RWPE2 (cell line): Measurements from ENCODE around the gene TMPRSS3.

Source experiments
- ATAC-seq: fragments of 200-7000 bp; cut with Tn5 transposase; 3 replicates; pipeline ENCODE4 v1.9.1; 2021; ENCODE audit warnings: low read depth
- DNase-seq: peaks from one replicate; pipeline ENCODE4 v3.0.0-alpha.2; 2020; ENCODE audit warnings: low spot score
- H3K27ac ChIP-seq: fragments of 450-650 bp; 2 replicates; pipeline ENCODE4 v1.5.1; 2017; ENCODE audit warnings: mild to moderate bottlenecking; ENCODE audit not compliant: poor library complexity, severe bottlenecking
- H3K27me3 ChIP-seq: fragments of 250-450 bp; sonication (Bioruptor Pico); 2 replicates; pipeline ENCODE4 v1.5.1; 2021; ENCODE audit warnings: mild to moderate bottlenecking, moderate library complexity; ENCODE audit not compliant: insufficient read depth, poor library complexity, severe bottlenecking
- H3K36me3 ChIP-seq: fragments of 250-450 bp; sonication (Bioruptor Pico); 2 replicates; pipeline ENCODE4 v1.5.1; 2020; ENCODE audit warnings: low read depth, mild to moderate bottlenecking, moderate library complexity
- H3K4me1 ChIP-seq: fragments of 250-450 bp; sonication (Bioruptor Pico); 2 replicates; pipeline ENCODE4 v1.5.1; 2021; ENCODE audit warnings: mild to moderate bottlenecking, moderate library complexity; ENCODE audit not compliant: insufficient read depth, poor library complexity, severe bottlenecking
- H3K4me3 ChIP-seq: fragments of 250-450 bp; sonication (Bioruptor Pico); 2 replicates; pipeline ENCODE4 v1.5.1; 2021; ENCODE audit warnings: mild to moderate bottlenecking, moderate library complexity; ENCODE audit not compliant: severe bottlenecking
- H3K9me3 ChIP-seq: fragments of 250-450 bp; sonication (Bioruptor Pico); 2 replicates; pipeline ENCODE4 v1.5.1; 2021; ENCODE audit warnings: mild to moderate bottlenecking, moderate library complexity; ENCODE audit not compliant: severe bottlenecking
- TF ChIP-seq, protein P1 (sequence below): fragments of 450-650 bp; IDR thresholded peaks from one replicate; pipeline ENCODE4 v1.5.1; 2017; ENCODE audit warnings: mild to moderate bottlenecking, moderate library complexity; ENCODE audit not compliant: poor library complexity, severe bottlenecking

The TMPRSS3 gene

DNA sequence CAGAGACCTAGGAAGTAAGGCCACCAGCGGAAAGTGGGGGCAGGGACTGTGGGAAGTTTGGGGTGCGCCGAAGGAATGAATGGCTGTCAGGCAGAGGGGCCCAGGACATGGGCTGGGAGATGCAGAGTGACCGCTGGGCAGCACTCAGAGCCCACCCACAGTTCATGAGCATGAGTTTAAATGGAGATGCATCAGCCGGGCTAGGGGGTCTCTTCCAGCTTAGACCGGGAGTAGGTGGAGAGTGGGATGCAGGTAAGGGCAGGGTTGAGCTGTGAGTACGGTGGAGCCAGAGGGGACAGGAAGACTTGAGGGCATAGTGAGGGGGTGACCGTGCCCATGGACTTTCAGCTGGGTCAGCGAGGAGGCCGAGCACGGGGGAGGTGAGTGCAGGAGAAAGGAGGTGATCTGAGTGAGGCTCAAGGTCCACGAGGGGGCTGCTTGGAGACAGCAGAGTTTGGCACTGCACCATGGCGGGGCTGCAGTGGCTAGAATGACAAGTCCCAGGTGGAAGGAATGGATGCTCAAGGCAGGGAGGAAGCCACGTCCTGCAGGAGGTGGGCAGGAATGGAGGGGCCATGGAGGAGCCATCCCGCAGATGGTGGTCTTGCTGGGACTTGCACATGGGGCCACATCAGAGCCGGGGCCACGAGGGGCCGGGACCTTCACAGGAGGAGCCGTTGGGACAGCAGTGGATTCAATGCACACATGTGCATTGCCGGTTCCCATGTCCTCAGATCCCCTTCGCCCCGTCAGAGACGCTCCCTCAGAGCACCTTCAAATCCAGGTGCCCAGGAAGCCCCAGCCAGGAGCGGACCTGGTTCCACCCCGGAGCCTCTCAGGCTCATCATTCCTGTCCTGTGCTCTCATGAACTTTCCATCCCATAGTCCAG, 42.7 kb upstream of the TMPRSS3 start:
- DNase-seq (no peak), ATAC-seq (no peak)
- no peaks in the 10 kb centered on the region for H3K9me3 ChIP-seq
- TF ChIP-seq, protein P1, sequence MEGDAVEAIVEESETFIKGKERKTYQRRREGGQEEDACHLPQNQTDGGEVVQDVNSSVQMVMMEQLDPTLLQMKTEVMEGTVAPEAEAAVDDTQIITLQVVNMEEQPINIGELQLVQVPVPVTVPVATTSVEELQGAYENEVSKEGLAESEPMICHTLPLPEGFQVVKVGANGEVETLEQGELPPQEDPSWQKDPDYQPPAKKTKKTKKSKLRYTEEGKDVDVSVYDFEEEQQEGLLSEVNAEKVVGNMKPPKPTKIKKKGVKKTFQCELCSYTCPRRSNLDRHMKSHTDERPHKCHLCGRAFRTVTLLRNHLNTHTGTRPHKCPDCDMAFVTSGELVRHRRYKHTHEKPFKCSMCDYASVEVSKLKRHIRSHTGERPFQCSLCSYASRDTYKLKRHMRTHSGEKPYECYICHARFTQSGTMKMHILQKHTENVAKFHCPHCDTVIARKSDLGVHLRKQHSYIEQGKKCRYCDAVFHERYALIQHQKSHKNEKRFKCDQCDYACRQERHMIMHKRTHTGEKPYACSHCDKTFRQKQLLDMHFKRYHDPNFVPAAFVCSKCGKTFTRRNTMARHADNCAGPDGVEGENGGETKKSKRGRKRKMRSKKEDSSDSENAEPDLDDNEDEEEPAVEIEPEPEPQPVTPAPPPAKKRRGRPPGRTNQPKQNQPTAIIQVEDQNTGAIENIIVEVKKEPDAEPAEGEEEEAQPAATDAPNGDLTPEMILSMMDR = no peak
- no peak overlapping the region for H3K27ac ChIP-seq
- H3K4me3 ChIP-seq = no peak overlapping the region
- H3K36me3 ChIP-seq = no peaks in the 10 kb centered on the region
- no peaks in the 10 kb centered on the region for H3K27me3 ChIP-seq
- H3K4me1 ChIP-seq = no peaks in the 10 kb centered on the region

DNA sequence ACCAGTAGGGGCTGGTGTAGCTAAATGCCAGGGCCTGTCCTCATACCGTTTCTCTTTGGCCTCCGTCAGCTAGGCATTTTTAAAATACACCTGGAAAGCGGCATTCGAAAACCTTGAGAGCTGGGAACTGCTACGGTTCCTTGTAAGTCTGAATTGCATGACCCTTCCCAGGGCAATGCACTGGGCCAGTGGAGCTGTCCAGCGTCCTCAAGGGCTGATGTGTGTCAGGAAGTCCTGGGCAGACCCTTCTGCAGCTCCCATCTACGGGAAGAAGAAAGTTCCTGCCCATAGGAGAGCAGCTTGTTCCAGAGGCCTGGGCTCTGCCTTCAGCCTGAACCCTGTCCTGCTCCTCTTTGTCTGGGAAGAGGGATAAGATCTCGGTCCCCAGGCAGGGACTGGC, 41.9 kb upstream of the TMPRSS3 start:
- H3K36me3 ChIP-seq = no peaks in the 10 kb centered on the region
- TF ChIP-seq, protein P1 = no peak
- H3K27ac ChIP-seq = no peak overlapping the region
- no peak for DNase-seq
- H3K4me1 ChIP-seq = no peaks in the 10 kb centered on the region
- no peak; the same call in 2 of the 3 replicates for ATAC-seq
- peaks cover 2% of the 10 kb centered on the region for H3K9me3 ChIP-seq
- H3K4me3 ChIP-seq = no peak overlapping the region
- no peaks in the 10 kb centered on the region for H3K27me3 ChIP-seq

DNA sequence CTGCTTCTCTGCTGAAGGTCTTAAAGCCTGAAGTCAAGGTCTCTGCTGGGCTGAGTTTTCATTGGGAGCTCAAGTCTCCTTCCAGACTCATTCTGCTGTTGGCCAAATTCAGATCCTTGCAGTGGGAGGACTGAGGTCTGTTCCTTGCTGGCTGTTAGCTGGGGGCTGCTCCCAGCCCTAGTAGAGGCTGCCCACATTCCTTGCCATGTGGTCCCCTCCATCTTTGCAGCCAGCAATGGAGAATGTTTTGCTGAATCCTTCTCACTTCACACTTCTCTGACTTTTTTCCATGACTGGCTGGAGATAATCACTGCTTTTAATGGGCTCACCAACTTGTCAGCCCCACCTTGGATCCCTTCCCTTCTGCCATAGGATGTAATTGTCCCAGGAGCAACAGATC, 41.1 kb upstream of the TMPRSS3 start:
- TF ChIP-seq, protein P1 = no peak
- Histone ChIP-seq H3K4me3 (no peak overlapping the region), H3K36me3 (no peaks in the 10 kb centered on the region), H3K27ac (no peak overlapping the region), H3K9me3 (peaks cover 3% of the 10 kb centered on the region), H3K4me1 (no peaks in the 10 kb centered on the region), H3K27me3 (no peaks in the 10 kb centered on the region)
- ATAC-seq = no peak
- DNase-seq = no peak

DNA sequence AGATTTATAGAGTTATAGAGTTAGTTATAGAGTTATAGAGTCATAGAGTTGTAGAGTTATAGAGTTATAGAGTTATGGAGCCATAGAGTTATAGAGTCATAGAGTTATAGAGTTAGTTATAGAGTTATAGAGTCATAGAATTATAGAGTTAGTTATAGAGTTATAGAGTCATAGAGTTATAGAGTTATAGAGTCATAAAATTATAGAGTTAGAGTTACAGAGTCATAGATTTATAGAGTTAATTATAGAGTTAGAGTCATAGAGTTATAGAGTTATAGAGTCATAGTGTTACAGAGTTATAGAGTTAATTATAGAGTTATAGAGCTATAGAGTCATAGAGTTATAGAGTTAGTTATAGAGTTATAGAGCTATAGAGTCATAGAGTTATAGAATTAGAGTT, 40.0 kb upstream of the TMPRSS3 start:
- no peak for ATAC-seq
- TF ChIP-seq, protein P1 = no peak
- Histone ChIP-seq H3K4me3 (no peak overlapping the region), H3K9me3 (peaks cover 3% of the 10 kb centered on the region), H3K27ac (no peak overlapping the region), H3K36me3 (no peaks in the 10 kb centered on the region), H3K27me3 (no peaks in the 10 kb centered on the region), H3K4me1 (no peaks in the 10 kb centered on the region)
- no peak for DNase-seq

DNA sequence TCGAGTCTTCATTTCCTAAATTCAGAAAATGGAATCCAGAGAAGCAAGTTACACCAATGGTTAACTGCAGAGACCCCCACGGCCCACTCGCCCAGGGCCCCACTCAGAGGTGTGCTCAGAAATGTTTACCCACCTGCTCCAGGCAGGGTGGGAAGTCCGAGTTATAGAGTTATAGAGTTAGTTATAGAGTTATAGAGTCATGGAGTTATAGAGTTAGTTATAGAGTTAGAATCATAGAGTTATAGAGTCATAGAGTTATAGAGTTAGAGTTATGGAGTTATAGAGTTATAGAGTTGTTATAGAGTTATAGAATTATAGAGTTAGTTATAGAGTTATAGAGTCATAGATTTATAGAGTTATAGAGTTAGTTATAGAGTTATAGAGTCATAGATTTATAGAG, 39.5 kb upstream of the TMPRSS3 start:
- no peak for ATAC-seq

More for the DNA sequence above, 39.5 kb upstream of the TMPRSS3 start:
- DNase-seq = no peak
- H3K9me3 ChIP-seq = peaks cover 3% of the 10 kb centered on the region
- no peak overlapping the region for H3K27ac ChIP-seq
- no peak overlapping the region for H3K4me3 ChIP-seq
- H3K4me1 ChIP-seq = no peaks in the 10 kb centered on the region
- TF ChIP-seq, protein P1 = no peak
- no peaks in the 10 kb centered on the region for H3K27me3 ChIP-seq
- H3K36me3 ChIP-seq = no peaks in the 10 kb centered on the region
